Ramos (cell line): Measurements from ENCODE around the gene RABGAP1L.
"Not testable (repeated sequence)": the region's sequence is repeated elsewhere in the genome, so short reads cannot be mapped to it uniquely, and the experiment has no call there.

Source experiments
- in situ Hi-C: fragments of 300-500 bp; cut with MboI; formaldehyde crosslinking; loops from one replicate; pipeline ENCODE4 v1.14.3; 2022; ENCODE audit warnings: low sequenced_read_pairs; ENCODE audit not compliant: unreplicated experiment

Gene RABGAP1L

GRCh38 chr1:174159252-174160108 is at the start of gene RABGAP1L:
TSS of gene RABGAP1L (plus strand) at chr1:174159520.
- in situ Hi-C loops: no loop called here

- in situ Hi-C loops: no loop called here
These were observed 49.3 kb upstream of the RABGAP1L start for GRCh38 chr1:174110053-174110452.

- in situ Hi-C loops: no loop called here
These were observed 46.7 kb upstream of the RABGAP1L start for GRCh38 chr1:174112489-174113162.

GRCh38 chr1:174114106-174114505 is 45.2 kb upstream of the RABGAP1L start:
- in situ Hi-C loops: no loop called here

- in situ Hi-C loops: no loop called here
These were observed 44.4 kb upstream of the RABGAP1L start for GRCh38 chr1:174114788-174115448.

GRCh38 chr1:174116042-174116441 is 43.3 kb upstream of the RABGAP1L start:
- in situ Hi-C loops: no loop called here

GRCh38 chr1:174118751-174119150 is 40.6 kb upstream of the RABGAP1L start:
- in situ Hi-C loops: no loop called here

- in situ Hi-C loops: not testable (repeated sequence)
These were observed 37.0 kb upstream of the RABGAP1L start for GRCh38 chr1:174122318-174122717.

GRCh38 chr1:174123843-174124242 is 35.5 kb upstream of the RABGAP1L start:
- in situ Hi-C loops: no loop called here

- in situ Hi-C loops: not testable (repeated sequence)
These were observed 32.1 kb upstream of the RABGAP1L start for GRCh38 chr1:174127176-174127575.

GRCh38 chr1:174131032-174131638 is 28.2 kb upstream of the RABGAP1L start:
- in situ Hi-C loops: no loop called here

GRCh38 chr1:174134003-174134659 is 25.2 kb upstream of the RABGAP1L start:
- in situ Hi-C loops: no loop called here

- in situ Hi-C loops: no loop called here
These were observed 24.1 kb upstream of the RABGAP1L start for GRCh38 chr1:174135211-174135610.

GRCh38 chr1:174136714-174137113 is 22.6 kb upstream of the RABGAP1L start:
- in situ Hi-C loops: no loop called here

- in situ Hi-C loops: no loop called here
These were observed 16.5 kb upstream of the RABGAP1L start for GRCh38 chr1:174142836-174143235.

- in situ Hi-C loops: not testable (repeated sequence)
These were observed 15.5 kb upstream of the RABGAP1L start for GRCh38 chr1:174143727-174144396.

GRCh38 chr1:174144397-174144783 is 14.9 kb upstream of the RABGAP1L start:
- in situ Hi-C loops: not testable (repeated sequence)

GRCh38 chr1:174149216-174149615 is 10.1 kb upstream of the RABGAP1L start:
- in situ Hi-C loops: no loop called here

GRCh38 chr1:174150499-174150898 is 8.8 kb upstream of the RABGAP1L start:
- in situ Hi-C loops: no loop called here

GRCh38 chr1:174152427-174152826 is 6.9 kb upstream of the RABGAP1L start:
- in situ Hi-C loops: no loop called here
